Testis (tissue), 3 donors: ENCODE measurements around the gene LCOR. TPM values are rescaled to one million over a fixed set of nuclear protein-coding genes. Genes with fewer than 3 reads are reported as not detected.

ENCODE experiments used
- DNase-seq: peaks from one replicate; pipeline ENCODE4 v3.0.0-alpha.2; 2019
- H3K27ac ChIP-seq, 2 donors: fragments of 200-600 bp; sonication (generic); one replicate each; pipeline ENCODE4 v1.5.1; 2019
- H3K27me3 ChIP-seq: fragments of 200-600 bp; sonication (generic); one replicate; pipeline ENCODE4 v1.5.1; 2019
- H3K36me3 ChIP-seq: fragments of 200-600 bp; sonication (generic); one replicate; pipeline ENCODE4 v1.5.1; 2017; ENCODE audit warnings: low read depth; ENCODE audit errors: missing control alignments
- H3K4me1 ChIP-seq: fragments of 200-600 bp; sonication (generic); one replicate; pipeline ENCODE4 v1.5.1; 2019
- H3K4me3 ChIP-seq, 2 donors: fragments of 200-600 bp; sonication (generic); one replicate each; pipeline ENCODE4 v1.5.1; 2017 to 2019
- H3K9me3 ChIP-seq: fragments of 200-600 bp; sonication (generic); one replicate; pipeline ENCODE4 v1.5.1; 2017
- CTCF ChIP-seq, 3 experiments: fragments of 450-650 bp in 2 of 3; fragments of 200-600 bp in 1 of 3; sonication (generic) in 1 of 3; IDR thresholded peaks; one replicate each; pipeline ENCODE4 v1.5.1; 2016 to 2019; ENCODE audit warnings: antibody characterized with exemption in 3 of 3, mild to moderate bottlenecking in 2 of 3, moderate library complexity in 1 of 3
- POLR2A ChIP-seq: fragments of 450-650 bp; IDR thresholded peaks from one replicate; pipeline ENCODE4 v1.6.1; 2017; ENCODE audit warnings: antibody characterized with exemption, mild to moderate bottlenecking, moderate library complexity
- WGBS, 2 donors: methylation state at CpG; one replicate each; pipeline ENCODE4 v1.1.5; 2018; 5-methylcytosine and 5-hydroxymethylcytosine counted together
- intact Hi-C: fragments of 100-400 bp; cut with DNase I; formaldehyde crosslinking; loops from one replicate; pipeline ENCODE4 v1.15.1; 2023; ENCODE audit warnings: low total_unique reads
- polyA plus RNA-seq: library from polyadenylated mRNA; stranded (reverse); fragments of 350-450 nt; fragmentation: Illumina TruSeq; extraction: RNeasy Lipid Tissue Mini Kit (QIAGEN cat#74804); gene quantifications from one replicate; pipeline ENCODE4 v1.2.3, GENCODE V29; 2014; ENCODE audit warnings: low read depth, low replicate concordance; ENCODE audit not compliant: insufficient read depth
- total RNA-seq, 2 donors: library from RNA; depleted of rRNA; stranded (reverse); fragments of >200 nt; gene quantifications; one replicate each; pipeline ENCODE4 v1.2.3, GENCODE V29; 2016

The LCOR gene
- total and polyA plus RNA-seq, 3 donors from 2014 or later, result 11.6 to 68.3 (median 40.0) TPM

- DNase-seq, result no peak
- Histone ChIP-seq H3K36me3 (no peaks in the 10 kb centered on the region), H3K27ac (no peak overlapping the region), H3K27me3 (no peaks in the 10 kb centered on the region), H3K9me3 (no peaks in the 10 kb centered on the region), H3K4me3 (no peak overlapping the region), H3K4me1 (no peaks in the 10 kb centered on the region)
- TF ChIP-seq POLR2A (no peak), CTCF (IDR thresholded peaks at IDR 0.05) (no peak)
- intact Hi-C loops, result no loop called here
- WGBS, 2 donors, result 93 to 94% methylated on average over 9 to 25 of the region's 25 CpGs
These were observed 168.5 kb downstream of the LCOR start for GRCh38 chr10:97000487-97001182.

- no peak overlapping the region for H3K4me3 ChIP-seq
- H3K36me3 ChIP-seq, result no peaks in the 10 kb centered on the region
- DNase-seq, result no peak
- H3K9me3 ChIP-seq, result no peaks in the 10 kb centered on the region
- H3K4me1 ChIP-seq, result no peaks in the 10 kb centered on the region
- WGBS, 2 donors, result 93 to 97% methylated on average over 4 to 15 of the region's 17 CpGs
- no peak for TF ChIP-seq POLR2A
- TF ChIP-seq CTCF (IDR thresholded peaks at IDR 0.05), result no peak
- no peak overlapping the region for H3K27ac ChIP-seq
- intact Hi-C loops, result no loop called here
- no peaks in the 10 kb centered on the region for H3K27me3 ChIP-seq
These were observed 169.3 kb downstream of the LCOR start for GRCh38 chr10:97001183-97001991.

GRCh38 chr10:97002670-97003069 is 170.6 kb downstream of the LCOR start:
- no peak for DNase-seq
- Histone ChIP-seq H3K9me3 (no peaks in the 10 kb centered on the region), H3K4me1 (no peaks in the 10 kb centered on the region), H3K4me3 (no peak overlapping the region), H3K27me3 (no peaks in the 10 kb centered on the region), H3K36me3 (no peaks in the 10 kb centered on the region), H3K27ac (no peak overlapping the region)
- 91 to 97% methylated on average over 10 to 16 of the region's 16 CpGs for WGBS, 2 donors
- intact Hi-C loops, result no loop called here
- TF ChIP-seq CTCF (IDR thresholded peaks at IDR 0.05) (no peak), POLR2A (no peak)

- intact Hi-C loops, result no loop called here
- Histone ChIP-seq H3K4me1 (no peaks in the 10 kb centered on the region), H3K27ac (no peak overlapping the region), H3K27me3 (no peaks in the 10 kb centered on the region), H3K36me3 (no peaks in the 10 kb centered on the region), H3K9me3 (no peaks in the 10 kb centered on the region), H3K4me3 (no peak overlapping the region)
- TF ChIP-seq POLR2A (no peak), CTCF (IDR thresholded peaks at IDR 0.05) (no peak)
- no peak for DNase-seq
- WGBS, 2 donors, result 90 to 96% methylated on average over 5 to 13 of the region's 13 CpGs
These were observed 171.2 kb downstream of the LCOR start for GRCh38 chr10:97003151-97003803.
